Upper lobe of left lung (tissue), 4 donors: Measurements from ENCODE around the gene SLC9A7.

Experiments used
- CTCF ChIP-seq, 6 experiments: fragments of 450-650 bp in 4 of 6; fragments of 200-600 bp in 2 of 6; sonication (generic) in 2 of 6; IDR thresholded peaks; one replicate each; pipeline ENCODE4 v1.5.1; 2016 to 2019; ENCODE audit warnings: antibody characterized with exemption in 6 of 6
- POLR2AphosphoS5 ChIP-seq, 2 donors: sonication (generic); formaldehyde crosslinking; IDR thresholded peaks; one replicate each; pipeline ENCODE4 v1.5.1; 2017; ENCODE audit warnings: antibody characterized with exemption in 2 of 2

GRCh38 chrX:46662188-46662958 is 96.5 kb downstream of the SLC9A7 start:
- TF ChIP-seq CTCF (IDR thresholded peaks at IDR 0.05) (no peak), POLR2AphosphoS5 (IDR thresholded peaks at IDR 0.05) (no peak)
